ENCODE data around the gene PRR14L. TPM values are rescaled to one million over a fixed set of nuclear protein-coding genes. Genes with fewer than 3 reads are reported as not detected.

Gene PRR14L
- total and polyA plus RNA-seq, 4 donors: 4.5 to 20.2 (median 13.4) TPM

DNA sequence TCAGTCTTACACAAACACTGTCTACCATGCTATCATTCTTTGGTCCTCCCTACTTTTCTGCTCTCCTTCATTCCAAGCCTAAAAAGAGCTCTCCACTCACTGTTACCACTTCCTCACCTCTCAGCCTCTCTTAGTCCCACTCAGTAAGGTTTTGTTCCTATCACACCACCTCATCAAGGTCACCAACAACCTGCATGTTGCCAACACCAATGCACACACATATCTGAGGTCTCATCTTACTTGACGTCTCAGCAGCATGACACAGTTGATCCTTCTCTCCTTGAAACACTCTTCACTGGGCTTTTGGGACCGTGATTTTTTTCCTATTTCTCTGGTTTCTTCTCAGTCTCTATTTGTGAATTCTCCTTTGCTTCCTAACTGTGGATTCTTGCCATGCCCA is 96.0 kb downstream of the PRR14L start:
- Histone ChIP-seq H3K9ac (ENCODE audit: low read depth in 1 of 2, low read length in 2 of 2) (no peak overlapping the region), H3K4me1 (ENCODE audit: control insufficient read depth in 4 of 4, insufficient read depth in 4 of 4, low read length in 3 of 4) (no peaks in the 10 kb centered on the region), H3K27ac (ENCODE audit: low read depth in 1 of 2, low read length in 2 of 2) (no peak overlapping the region), H3K27me3 (ENCODE audit: control insufficient read depth in 4 of 4, insufficient read depth in 4 of 4, low read length in 3 of 4) (no peaks in the 10 kb centered on the region), H3K4me3 (ENCODE audit: low read depth in 1 of 3, low read length in 3 of 3) (no peak overlapping the region), H3K36me3 (ENCODE audit: control insufficient read depth in 4 of 4, insufficient read depth in 3 of 4, low read depth in 1 of 4, low read length in 3 of 4) (peaks cover 2 to 5% (median 3%) of the 10 kb centered on the region in 4 donors), H3K9me3 (ENCODE audit: control insufficient read depth in 4 of 4, low read length in 3 of 4) (no peaks in the 10 kb centered on the region)
- no peak for DNase-seq (ENCODE audit: low spot score)
- TF ChIP-seq FOXA2 (IDR thresholded peaks at IDR 0.05) (no peak), ZBTB33 (IDR thresholded peaks at IDR 0.05) (no peak), NR2F2 (IDR thresholded peaks at IDR 0.05) (no peak), EGR1 (IDR thresholded peaks at IDR 0.05; ENCODE audit: low read depth in 2 of 2) (no peak)
- TF ChIP-seq, protein P1, sequence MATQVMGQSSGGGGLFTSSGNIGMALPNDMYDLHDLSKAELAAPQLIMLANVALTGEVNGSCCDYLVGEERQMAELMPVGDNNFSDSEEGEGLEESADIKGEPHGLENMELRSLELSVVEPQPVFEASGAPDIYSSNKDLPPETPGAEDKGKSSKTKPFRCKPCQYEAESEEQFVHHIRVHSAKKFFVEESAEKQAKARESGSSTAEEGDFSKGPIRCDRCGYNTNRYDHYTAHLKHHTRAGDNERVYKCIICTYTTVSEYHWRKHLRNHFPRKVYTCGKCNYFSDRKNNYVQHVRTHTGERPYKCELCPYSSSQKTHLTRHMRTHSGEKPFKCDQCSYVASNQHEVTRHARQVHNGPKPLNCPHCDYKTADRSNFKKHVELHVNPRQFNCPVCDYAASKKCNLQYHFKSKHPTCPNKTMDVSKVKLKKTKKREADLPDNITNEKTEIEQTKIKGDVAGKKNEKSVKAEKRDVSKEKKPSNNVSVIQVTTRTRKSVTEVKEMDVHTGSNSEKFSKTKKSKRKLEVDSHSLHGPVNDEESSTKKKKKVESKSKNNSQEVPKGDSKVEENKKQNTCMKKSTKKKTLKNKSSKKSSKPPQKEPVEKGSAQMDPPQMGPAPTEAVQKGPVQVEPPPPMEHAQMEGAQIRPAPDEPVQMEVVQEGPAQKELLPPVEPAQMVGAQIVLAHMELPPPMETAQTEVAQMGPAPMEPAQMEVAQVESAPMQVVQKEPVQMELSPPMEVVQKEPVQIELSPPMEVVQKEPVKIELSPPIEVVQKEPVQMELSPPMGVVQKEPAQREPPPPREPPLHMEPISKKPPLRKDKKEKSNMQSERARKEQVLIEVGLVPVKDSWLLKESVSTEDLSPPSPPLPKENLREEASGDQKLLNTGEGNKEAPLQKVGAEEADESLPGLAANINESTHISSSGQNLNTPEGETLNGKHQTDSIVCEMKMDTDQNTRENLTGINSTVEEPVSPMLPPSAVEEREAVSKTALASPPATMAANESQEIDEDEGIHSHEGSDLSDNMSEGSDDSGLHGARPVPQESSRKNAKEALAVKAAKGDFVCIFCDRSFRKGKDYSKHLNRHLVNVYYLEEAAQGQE (IDR thresholded peaks at IDR 0.05): no peak
- TF ChIP-seq, protein P2, sequence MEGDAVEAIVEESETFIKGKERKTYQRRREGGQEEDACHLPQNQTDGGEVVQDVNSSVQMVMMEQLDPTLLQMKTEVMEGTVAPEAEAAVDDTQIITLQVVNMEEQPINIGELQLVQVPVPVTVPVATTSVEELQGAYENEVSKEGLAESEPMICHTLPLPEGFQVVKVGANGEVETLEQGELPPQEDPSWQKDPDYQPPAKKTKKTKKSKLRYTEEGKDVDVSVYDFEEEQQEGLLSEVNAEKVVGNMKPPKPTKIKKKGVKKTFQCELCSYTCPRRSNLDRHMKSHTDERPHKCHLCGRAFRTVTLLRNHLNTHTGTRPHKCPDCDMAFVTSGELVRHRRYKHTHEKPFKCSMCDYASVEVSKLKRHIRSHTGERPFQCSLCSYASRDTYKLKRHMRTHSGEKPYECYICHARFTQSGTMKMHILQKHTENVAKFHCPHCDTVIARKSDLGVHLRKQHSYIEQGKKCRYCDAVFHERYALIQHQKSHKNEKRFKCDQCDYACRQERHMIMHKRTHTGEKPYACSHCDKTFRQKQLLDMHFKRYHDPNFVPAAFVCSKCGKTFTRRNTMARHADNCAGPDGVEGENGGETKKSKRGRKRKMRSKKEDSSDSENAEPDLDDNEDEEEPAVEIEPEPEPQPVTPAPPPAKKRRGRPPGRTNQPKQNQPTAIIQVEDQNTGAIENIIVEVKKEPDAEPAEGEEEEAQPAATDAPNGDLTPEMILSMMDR (IDR thresholded peaks at IDR 0.05; ENCODE audit: low read depth, low read length, missing input control): no peak
- 88% methylated on average over 2 of the region's 2 CpGs for WGBS

DNA sequence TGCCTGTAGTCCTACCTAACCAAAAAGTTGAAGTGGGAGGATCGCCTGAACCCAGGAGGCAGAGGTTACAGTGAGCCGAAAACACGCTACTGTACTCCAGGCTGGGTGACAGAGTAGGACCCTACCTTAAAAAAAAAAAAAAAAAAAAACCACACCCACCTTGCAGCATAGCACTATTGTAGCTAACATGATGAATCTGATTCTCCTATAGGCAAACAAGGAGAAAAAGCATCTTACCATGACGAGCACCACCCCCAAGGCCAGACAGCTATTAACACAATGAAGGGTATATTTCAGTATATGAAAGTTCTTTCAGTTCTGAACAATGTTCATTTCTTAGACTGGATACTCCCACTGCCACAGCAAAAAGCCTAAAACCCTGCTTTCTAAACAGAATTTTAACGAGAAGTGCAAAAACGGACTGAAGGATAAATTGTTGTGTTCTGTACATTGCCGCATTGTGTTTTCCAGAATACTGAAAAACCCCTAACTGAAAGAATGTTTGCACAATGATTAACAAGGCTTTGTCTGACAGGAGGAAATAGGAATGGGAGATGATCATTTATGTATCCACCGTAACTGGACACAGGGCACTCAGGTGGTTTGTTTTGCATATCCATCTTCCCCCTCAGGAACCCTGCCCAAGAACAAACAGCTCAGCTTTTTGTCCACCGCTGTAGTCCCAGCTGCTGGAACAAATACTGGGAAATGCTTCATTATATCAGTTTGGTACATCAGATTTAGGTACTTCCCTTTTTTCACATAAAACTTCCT is 96.8 kb downstream of the PRR14L start:
- no peaks in the 10 kb centered on the region for H3K4me1 ChIP-seq (ENCODE audit: control insufficient read depth in 4 of 4, insufficient read depth in 4 of 4, low read length in 3 of 4)
- H3K9me3 ChIP-seq (ENCODE audit: control insufficient read depth in 4 of 4, low read length in 3 of 4): no peaks in the 10 kb centered on the region
- WGBS: 86% methylated on average over 9 of the region's 9 CpGs
- H3K27ac ChIP-seq (ENCODE audit: low read depth in 1 of 2, low read length in 2 of 2): no peak overlapping the region
- TF ChIP-seq ZBTB33 (IDR thresholded peaks at IDR 0.05) (no peak), FOXA1 (IDR thresholded peaks at IDR 0.05) (no peak), MAX (IDR thresholded peaks at IDR 0.05) (no peak)
- no peak for DNase-seq (ENCODE audit: low spot score)
- no peak overlapping the region for H3K9ac ChIP-seq (ENCODE audit: low read depth in 1 of 2, low read length in 2 of 2)
- H3K27me3 ChIP-seq (ENCODE audit: control insufficient read depth in 4 of 4, insufficient read depth in 4 of 4, low read length in 3 of 4): no peaks in the 10 kb centered on the region
- no peak overlapping the region for H3K4me3 ChIP-seq (ENCODE audit: low read depth in 1 of 3, low read length in 3 of 3)
- H3K36me3 ChIP-seq (ENCODE audit: control insufficient read depth in 4 of 4, insufficient read depth in 3 of 4, low read depth in 1 of 4, low read length in 3 of 4): peaks cover 4 to 8% (median 5%) of the 10 kb centered on the region in 4 donors
